A204.1 (cell line): ENCODE measurements around the gene INTS15.
"Not testable (repeated sequence)": the region's sequence is repeated elsewhere in the genome, so short reads cannot be mapped to it uniquely, and the experiment has no call there.

Experiments
- FAIRE-seq: peaks from 2 replicates; lab custom pipeline; 2012; peaks lifted over from hg19 to GRCh38; lab: Jason Lieb, UNC

INTS15 gene

DNA sequence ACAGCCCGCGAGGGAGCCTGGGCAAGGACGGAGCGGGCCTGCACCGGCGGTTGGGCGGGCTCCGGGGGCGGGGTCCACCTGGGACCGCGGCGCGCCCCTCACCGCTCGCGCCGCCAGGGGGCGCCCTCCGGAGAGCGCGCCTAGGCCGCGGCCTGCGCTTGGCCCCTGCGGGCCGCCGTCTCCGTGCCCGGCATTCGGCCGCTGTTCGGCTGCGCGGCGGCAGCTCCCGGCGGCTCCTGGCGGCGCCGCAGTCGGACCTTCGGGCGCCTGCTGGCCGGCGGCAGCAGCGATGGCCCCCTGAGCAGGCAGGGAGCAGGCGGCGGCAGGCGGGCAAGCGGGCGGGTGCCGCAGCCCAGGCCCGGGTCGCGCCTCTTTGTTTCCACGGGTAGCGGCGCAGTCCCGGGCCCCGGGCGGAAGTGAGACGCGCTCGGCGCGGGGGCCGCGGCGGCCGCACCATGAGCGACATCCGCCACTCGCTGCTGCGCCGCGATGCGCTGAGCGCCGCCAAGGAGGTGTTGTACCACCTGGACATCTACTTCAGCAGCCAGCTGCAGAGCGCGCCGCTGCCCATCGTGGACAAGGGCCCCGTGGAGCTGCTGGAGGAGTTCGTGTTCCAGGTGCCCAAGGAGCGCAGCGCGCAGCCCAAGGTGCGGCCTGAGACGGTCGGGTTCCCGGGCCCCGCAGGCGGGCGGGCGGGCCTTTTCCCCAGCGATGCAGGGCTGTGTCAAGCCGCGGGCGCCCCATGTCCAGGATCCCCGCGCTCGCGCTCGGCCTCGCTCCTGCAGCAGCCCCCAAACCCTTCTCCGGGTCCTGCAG, at the start of gene INTS15:
INTS15 (plus strand) TSS at position 193 of the 816 bp plus-strand sequence; CDS start at position 456, 263 bp downstream.
- FAIRE-seq = no peak

DNA sequence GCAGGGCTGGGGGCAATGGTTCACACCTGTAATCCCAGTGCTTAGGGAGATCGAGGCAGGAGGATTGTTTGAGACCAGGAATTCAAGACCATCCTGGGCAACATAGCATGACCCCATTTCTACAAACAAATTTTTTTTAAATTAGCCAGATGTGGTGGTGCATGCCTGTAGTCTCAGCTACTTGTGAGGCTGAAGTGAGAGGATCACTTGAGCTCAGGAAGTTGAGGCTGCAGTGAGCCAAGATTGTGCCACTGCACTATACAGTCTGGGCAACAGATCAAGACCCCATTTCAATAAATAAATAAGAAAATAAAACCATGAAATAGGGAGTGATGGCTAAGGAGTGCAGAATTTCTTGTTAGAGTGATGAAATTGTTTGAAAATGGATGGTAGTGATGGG, 47.5 kb upstream of the INTS15 start:
- FAIRE-seq = no peak

DNA sequence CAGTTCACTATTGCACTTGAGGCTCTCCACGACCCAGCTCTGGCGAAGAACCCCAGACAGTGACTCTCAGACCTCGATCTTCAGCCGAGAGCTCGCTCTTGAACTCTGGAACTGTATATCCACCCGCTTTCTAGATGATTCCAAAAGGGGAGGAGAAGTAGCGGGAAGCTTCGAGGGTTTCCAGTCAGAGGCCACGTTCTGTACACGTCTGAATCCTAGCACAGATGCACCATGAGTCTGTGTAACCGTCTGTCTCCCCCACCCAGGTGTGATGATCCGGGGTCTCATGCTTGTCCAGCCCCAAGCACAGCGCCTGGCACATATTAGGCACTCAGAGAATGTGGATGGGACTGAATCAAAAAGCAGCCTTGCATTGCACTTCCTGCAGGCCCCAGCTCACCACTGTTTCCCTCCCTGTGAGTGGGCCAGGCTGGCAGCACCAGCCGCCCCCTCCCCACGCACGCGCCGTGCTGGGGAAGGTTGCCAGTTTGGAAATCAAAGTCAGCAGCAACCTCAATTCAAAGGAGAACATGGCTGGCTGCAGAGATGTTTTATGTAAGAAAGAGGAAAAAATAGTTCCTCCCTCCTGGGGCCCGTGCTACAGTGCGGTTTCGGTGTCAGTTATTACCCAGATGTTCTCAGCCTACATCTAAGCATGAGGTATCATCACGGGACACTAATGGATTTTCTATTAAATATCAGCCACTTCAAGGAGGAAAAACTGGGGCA, 44.3 kb upstream of the INTS15 start:
- FAIRE-seq = no peak

DNA sequence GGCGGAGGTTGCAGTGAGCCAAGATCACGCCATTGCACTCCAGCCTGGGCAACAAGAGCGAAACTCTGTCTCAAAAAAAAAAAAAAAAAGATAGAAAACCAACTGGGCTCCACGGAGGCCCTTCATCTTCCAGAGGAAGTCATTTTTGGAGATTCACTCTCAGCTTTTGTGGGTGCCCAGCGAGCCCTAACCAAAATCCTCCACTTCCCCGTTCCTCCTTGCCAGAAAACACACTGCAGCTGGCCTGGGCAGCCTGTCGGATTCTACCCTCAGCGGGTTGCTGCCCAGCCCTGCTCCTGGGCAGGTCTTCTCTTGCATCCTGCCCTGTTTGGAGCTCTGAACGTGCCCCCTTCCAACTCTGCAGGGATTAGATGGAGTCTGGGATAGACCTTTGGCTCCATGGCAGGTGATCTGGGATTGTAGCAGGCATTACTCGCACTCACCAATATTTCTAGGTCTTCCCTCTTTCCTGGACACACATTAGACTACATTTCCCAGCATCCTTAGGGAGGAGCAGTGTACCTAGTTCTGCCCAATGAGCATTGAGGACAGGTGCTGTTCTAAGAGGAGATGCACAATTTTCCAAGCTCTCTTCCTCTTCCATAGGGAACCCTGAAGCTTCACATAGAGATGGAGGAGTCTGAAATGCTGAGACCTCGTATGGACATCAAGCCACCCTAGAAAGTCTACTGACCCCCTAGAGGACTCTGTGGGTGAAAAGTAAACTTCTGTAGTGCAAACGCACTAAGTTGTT, 43.1 kb upstream of the INTS15 start:
- no peak for FAIRE-seq

DNA sequence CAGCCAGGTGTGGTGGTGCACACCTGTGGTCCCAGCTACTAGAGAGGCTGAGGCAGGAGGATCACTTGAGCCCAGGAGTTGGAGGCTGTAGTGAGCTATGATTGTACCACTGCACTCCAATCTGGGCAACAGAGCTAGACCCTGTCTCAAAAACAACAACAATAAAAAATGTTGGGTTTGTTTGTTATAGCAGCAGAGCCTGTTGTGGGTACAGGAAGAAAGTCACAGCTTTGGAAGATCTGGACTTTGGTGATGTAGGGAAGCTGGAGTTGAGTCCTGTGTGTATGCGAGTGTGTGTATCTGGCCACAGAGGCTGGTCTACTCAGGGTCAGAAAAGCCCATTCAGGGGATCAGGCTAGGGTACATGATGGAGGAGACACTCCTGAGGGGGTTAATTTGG, 42.4 kb upstream of the INTS15 start:
- FAIRE-seq = no peak

DNA sequence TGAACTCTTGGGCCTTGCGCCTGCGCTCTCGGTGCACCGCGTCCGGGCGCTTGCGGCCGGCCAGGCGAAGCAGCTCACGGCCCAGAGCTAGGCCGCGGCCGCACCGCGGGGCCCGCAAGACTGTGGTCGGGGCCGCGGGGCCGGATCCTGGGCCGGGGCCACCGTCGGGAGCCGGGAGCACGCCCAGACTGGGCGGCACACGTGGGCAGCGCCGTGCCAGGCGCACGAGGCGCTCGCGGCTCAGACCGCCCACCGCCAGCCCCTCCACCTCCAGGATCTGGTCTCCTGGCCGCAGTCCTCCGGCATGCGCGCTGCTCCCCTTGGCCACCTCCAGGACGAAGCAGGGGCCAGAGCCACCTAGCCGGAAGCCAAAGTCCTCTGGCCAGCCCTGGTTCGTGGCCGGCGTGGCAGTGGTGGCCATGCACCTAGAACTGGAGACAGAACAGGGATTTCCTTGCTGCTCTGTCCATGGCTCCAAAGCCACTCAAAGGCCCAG, 38.8 kb upstream of the INTS15 start, which contains the start of gene GRID2IP:
GRID2IP (minus strand) TSS at position 446 of the 496 bp plus-strand sequence; CDS start at position 421, 25 bp downstream.
- FAIRE-seq = no peak

DNA sequence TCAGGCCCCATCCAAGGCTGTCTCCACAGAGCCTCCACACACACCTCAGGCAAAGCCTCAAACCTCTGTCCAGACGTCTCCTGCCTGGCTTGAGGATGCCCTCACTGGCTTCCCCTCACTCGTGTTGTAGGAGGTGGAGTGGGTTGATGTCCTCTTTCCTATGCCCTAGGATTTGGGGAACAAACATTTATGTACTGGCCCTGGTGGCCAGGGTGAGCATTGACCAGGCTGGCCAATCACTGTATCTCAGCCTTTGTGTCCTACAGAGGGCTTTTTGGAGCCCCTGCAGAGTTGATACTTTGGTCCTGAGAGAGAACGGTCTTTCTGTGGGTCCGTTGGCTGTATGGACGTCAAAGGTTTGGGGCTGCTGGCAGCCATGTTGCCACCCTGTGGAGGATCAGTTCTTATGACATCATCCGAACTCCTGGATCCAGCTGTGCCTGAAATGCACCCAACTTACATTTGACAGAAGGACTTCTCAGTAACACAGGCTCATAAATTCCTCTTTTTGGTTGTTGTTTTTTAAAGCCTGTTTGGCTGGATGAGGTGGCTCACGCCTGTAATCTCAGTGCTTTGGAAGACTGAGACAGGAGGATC, 36.3 kb upstream of the INTS15 start:
- FAIRE-seq = no peak

DNA sequence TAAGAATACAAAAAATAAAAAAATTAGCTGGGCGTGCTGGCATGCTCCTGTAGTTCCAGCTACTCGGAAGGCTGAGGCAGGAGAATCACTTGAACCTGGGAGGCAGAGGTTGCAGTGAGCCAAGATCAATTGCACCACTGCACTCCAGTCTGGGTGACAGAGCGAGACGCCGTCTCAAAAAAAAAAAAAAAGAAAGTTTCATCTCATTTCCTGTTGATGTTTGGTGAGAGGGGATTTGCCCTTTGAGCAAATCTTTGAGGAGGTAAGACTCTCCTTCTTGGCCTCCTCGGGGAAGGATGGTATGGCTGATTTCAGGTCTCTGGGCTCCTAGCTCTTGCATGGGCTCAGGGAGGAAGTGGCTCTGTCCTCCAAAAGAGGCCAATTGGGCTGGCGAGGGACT, 35.0 kb upstream of the INTS15 start:
- FAIRE-seq = no peak

DNA sequence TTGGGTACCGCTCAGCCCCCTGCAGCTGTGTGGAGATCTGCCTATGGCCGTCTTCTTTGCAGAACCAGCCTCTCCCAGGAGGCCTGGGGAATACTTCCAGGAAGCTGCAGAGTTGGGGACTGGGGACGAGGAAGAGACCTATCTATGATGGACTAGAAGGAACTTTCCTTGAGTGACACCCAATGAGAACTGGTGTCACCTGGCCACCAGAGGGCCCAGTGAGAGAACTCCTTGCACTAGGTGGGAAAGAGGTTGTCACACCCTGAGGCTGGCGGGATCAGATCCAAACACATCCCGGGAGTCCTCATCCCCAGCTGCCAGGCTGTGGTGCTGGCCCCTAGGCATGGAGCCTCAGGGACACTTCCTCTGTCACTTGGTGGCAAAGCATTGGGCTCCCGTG, 33.6 kb upstream of the INTS15 start:
- FAIRE-seq = no peak

DNA sequence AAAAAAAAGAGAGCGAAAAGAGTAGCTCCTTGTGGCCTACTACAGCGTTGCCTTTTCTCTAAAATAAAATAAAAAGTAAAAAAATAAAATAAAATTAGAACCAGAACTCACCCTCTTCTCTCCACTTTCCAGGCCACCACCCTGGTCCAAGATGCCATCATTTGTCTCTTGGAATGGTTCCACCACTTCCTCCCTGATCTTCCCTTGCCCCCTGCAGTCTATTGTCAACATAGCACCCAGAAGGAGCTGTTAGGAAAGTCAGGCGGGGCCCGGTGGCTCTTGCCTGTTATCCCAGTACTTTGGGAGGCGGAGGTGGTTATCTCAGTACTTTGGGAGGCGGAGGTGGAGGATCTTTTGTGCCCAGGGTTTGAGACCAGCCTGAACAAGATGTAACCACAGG, 31.0 kb upstream of the INTS15 start:
- no peak for FAIRE-seq

DNA sequence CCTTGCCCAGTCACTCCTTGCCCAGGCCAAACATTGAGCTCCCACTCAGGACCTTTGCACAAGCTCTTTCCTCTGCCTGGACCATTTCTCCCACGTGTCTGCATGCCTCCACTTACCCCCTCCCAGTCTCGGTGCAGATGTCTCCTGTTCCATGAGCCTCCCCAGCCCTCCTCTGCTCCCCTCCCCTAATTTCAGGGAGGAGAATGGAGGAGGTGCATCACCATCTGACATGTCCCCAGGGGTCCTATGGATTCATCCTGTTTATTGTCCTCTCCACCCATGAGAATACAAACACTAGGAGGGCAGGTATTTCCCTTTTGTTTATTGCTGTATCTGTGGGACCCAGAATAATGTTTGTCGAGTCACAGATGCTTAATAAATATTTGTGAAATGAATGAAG, 29.9 kb upstream of the INTS15 start:
- no peak for FAIRE-seq

DNA sequence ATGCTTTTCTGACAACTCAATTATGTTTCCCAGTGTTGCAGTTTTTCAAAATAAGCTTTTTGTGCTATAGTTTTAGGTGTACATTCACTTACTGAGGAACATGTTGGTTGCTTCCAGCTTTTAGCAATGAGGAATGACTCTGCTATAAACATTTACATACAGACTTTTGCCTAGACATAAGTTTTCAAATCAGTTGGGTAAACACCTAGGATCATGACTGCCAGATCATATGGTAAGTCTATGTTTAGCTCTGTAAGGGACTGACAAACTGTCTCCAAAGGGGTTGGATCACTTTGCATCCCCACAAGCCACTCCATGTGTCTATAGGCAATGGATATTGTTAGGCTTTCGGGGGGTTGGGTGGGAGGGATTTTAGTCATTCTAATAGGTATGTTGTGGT, 27.7 kb upstream of the INTS15 start:
- FAIRE-seq = no peak

DNA sequence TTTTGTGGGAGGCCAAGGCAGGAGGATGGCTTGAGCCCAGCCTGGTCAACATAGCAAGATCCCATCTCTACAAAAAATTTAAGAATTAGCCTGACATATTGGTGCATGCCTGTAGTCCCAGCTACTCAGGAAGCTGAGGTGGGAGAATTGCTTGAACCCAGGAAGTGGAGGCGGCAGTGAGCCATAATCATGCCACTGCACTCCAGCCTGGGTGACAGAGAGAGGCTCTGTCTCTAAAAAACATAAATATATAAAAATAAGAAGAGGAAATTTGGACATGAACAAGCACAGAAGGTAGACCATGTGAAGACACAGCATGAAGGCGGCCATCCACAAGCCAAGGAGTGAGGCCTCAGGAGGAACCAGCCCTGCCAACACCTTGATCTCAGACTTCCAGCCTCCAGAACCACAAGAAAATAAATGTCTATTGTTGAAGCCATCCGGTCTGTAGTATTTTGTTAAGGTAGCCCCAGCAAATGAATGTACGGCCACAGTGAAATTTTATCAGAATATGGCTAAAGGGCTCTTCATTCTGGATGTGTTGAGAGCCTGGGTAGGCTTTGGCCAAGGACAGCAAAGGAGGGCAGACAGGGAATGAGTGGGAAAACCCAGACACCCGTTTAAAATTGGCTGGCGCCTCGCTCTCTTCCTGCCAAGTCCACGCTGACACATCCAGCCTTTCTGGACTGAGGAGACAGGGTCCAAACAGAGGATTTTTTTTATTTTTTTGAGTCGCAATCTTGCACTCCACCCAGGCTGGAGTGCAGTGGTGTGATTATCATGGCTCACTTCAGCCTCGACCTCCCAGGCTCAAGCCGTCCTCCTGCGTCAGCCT, 25.7 kb upstream of the INTS15 start:
- no peak for FAIRE-seq

DNA sequence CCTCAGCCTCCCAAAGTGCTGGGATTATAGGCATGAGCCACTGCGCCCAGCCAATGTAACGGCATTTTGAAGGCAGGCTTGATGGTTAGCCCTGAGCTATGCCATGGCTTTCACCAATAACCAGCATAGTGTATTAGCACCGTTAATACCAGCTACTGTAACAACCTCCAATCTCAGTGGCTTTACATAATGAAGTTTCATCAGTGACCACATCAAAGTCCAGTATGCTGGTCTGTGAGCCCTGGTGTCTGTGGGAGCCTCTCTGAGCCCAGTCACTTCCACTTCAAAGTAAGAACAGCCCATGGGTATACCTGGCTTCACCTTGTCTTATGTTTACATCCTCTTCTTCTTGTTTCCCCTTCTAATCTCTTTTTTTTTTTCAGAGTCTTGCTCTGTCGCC, 24.2 kb upstream of the INTS15 start:
- no peak for FAIRE-seq

DNA sequence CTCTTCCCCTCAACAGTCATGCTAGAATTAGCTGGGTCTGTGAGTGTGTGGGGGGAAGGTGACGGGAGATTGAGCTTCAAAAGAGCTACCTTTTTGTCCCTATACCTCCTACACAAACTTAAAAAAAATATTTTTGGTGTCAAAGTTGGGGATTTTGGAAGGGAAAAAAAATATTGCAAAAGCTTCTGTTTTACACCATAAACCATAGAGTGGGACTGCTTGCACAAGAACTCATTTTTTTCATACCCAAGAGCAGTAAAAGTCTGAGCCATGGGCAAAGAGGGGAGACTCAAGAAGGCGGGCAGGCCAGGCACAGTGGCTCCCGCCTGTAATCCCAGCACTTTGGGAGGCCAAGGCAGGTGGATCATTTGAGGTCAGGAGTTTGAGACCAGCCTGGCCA, 21.9 kb upstream of the INTS15 start:
- no peak for FAIRE-seq

DNA sequence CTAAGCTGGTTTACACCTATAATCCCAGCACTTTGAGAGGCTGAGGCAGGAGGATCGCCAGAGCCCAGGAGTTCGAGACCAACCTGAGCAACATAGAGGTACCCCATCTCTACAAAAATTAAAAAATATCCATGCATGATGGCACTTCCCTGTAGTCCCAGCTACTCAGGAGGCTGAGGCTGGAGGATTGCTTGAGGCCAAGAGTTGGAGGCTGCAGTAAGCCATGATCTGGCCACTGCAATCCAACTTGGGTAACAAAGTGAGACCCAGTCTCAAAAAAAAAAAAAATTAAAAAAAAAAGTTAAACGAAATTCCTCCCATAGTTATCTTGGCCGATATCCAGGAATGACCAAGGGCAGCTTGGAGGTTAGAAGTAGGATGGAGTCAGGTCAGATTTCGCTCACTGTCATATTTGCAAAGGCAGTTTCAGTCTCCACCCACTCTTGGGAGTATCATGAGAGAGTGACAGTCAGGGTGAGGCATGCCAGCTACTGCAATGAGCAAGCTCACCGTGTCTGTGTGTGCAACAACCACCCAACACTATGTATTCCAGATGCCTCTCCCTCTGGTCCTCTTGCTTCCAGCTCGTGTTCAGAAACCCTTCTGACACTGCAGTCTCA, 18.6 kb upstream of the INTS15 start:
- no peak for FAIRE-seq

DNA sequence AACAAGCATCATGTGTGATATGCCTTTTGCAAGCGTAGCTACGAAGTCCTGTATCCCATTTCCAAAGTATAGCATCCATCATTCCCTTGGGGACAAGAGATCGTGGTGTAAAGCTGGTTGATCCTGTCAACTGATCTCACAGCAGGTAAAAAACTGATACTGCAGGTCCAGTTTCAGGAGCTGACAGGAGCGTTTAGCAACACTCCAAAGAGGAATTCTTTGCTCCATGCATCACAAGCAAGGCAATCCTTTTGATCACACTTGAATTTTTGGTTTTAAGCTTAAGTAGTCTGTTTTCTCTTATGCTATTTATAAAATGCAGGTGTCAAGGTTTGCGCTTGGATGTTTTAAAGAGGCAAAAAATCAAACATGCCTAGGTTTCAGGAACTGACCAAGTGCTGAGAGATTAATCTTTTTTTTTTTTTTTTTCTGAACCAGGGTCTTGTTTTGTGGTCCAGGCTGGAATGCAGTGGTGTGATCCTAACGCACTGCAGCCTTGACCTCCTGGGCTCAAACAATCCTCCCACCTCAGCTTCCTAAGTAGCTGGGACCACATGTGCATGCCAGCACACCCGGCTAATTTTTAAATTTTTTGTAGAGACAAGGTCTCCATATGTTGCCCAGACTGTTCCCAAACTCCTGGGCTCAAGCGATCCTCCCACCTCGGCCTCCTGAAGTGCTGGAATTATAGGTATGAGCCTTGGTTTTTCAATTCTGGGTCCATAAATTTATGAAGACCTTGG, 14.4 kb upstream of the INTS15 start:
- no peak for FAIRE-seq

DNA sequence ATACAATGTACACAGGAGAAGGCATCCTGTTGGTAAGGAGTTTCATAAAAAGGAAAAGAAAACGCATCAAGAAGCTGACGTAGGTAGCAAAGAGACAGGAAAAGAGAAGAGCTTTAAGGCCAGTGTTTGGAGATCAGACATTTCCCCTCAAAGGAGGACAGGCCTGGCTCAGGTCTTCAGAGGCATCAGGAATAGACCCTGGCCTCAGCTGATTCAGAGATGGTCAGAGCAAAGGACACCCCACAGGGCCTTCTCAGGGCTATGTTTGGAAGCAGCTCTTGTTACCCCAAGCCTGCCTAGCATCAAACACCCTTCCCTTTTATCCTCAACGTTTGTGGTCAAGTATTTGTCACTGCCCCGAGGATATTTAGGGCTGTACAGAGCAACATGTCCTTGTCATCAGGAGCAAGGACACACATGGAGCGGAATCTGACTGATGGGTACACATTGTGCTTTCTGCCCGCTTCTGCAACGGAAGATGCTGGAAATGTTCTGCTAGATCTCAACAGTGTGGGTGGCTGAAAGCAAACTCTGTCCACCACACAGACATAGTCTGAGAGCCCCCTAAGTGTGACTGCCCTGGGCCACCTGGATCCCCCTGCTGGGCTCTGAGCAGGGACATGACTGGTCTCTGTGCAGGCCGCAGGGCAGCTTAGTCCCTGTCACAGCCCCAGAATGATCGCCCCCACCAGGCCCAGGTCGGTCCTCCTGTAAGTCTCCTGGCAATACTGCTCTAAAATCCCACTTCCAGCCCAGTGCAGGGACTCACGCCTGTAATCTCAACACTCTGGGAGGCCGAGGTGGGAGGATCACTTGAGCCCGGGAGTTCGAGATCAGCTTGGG, 13.6 kb upstream of the INTS15 start:
- FAIRE-seq = no peak

DNA sequence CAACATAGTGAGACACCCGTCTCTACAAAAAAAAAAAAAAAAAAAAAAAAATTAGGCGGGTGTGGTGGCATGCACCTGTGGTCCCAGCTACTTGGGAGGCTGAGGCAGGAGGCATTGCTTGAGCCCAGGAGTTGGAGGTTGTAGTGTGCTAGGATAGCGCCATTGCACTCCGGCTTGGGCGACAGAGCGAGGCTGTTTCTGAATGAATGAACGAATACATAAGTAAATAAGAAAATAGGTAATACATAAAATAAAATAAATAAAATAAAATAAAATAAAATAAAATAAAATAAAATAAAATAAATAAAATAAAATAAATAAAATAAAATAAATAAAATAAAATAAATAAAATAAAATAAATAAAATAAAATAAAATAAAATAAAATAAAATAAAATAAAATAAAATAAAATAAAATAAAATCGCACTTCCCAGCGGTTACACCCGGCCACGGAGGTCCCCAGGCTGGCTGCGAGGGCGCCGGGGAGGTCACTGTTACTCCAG, 12.9 kb upstream of the INTS15 start:
- FAIRE-seq = not testable (repeated sequence)
